Right lobe of liver (tissue), 4 donors: ENCODE data around the gene CARD19.

Source experiments
- POLR2A ChIP-seq: fragments of 450-650 bp; IDR thresholded peaks from one replicate; pipeline ENCODE4 v1.6.1; 2017; ENCODE audit warnings: antibody characterized with exemption, mild to moderate bottlenecking
- TF ChIP-seq, protein P1 (sequence below), 4 donors: fragments of 200-600 bp in 3 of 4; fragments of 450-650 bp in 1 of 4; IDR thresholded peaks; one replicate each; pipeline versions ENCODE4 v1.5.1 to v1.8.0; 2016 to 2022; ENCODE audit warnings: antibody characterized with exemption in 4 of 4, mild to moderate bottlenecking in 2 of 4
- donor health status: DM: no; HTN: no; CAD: no.
- donor health status: DM: no; HTN: no; CAD: no.
- donor health status: DM: no; HTN: yes; CAD: no.

GRCh38 chr9:93061791-93062763 lies 33.9 kb upstream of the CARD19 start:
- no peak for TF ChIP-seq POLR2A
- TF ChIP-seq, protein P1, sequence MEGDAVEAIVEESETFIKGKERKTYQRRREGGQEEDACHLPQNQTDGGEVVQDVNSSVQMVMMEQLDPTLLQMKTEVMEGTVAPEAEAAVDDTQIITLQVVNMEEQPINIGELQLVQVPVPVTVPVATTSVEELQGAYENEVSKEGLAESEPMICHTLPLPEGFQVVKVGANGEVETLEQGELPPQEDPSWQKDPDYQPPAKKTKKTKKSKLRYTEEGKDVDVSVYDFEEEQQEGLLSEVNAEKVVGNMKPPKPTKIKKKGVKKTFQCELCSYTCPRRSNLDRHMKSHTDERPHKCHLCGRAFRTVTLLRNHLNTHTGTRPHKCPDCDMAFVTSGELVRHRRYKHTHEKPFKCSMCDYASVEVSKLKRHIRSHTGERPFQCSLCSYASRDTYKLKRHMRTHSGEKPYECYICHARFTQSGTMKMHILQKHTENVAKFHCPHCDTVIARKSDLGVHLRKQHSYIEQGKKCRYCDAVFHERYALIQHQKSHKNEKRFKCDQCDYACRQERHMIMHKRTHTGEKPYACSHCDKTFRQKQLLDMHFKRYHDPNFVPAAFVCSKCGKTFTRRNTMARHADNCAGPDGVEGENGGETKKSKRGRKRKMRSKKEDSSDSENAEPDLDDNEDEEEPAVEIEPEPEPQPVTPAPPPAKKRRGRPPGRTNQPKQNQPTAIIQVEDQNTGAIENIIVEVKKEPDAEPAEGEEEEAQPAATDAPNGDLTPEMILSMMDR (IDR thresholded peaks at IDR 0.05), result peak in 2 of 4 donors; percentile 22 to 35
